Suprapubic skin (tissue), 4 donors: Measurements from ENCODE around the gene OR2A5. TPM values are rescaled to one million over a fixed set of nuclear protein-coding genes. Genes with fewer than 3 reads are reported as not detected.
"Not testable (repeated sequence)": the region's sequence is repeated elsewhere in the genome, so short reads cannot be mapped to it uniquely, and the experiment has no call there.

ENCODE experiments used
- DNase-seq, 2 donors: peaks; one replicate each; pipeline ENCODE4 v3.0.0-alpha.2; 2019; ENCODE audit warnings: low spot score in 2 of 2
- H3K27ac ChIP-seq: fragments of 200-600 bp; sonication (generic); one replicate; pipeline ENCODE4 v1.5.1; 2019
- H3K27me3 ChIP-seq: fragments of 200-600 bp; sonication (generic); one replicate; pipeline ENCODE4 v1.5.1; 2019
- H3K36me3 ChIP-seq: fragments of 200-600 bp; sonication (generic); one replicate; pipeline ENCODE4 v1.5.1; 2019
- H3K4me1 ChIP-seq: fragments of 200-600 bp; sonication (generic); one replicate; pipeline ENCODE4 v1.5.1; 2019
- H3K4me3 ChIP-seq: fragments of 200-600 bp; sonication (generic); one replicate; pipeline ENCODE4 v1.5.1; 2019; ENCODE audit warnings: mild to moderate bottlenecking
- H3K9me3 ChIP-seq: fragments of 200-600 bp; sonication (generic); one replicate; pipeline ENCODE4 v1.5.1; 2019
- CTCF ChIP-seq, 2 donors: fragments of 200-600 bp in 1 of 2; fragments of 450-650 bp in 1 of 2; sonication (generic) in 1 of 2; IDR thresholded peaks; one replicate each; pipeline ENCODE4 v1.5.1; 2016 to 2019; ENCODE audit warnings: antibody characterized with exemption in 2 of 2, mild to moderate bottlenecking in 1 of 2, moderate library complexity in 1 of 2
- EP300 ChIP-seq: sonication (generic); formaldehyde crosslinking; IDR thresholded peaks from one replicate; pipeline ENCODE4 v1.6.1; 2017; ENCODE audit warnings: antibody characterized with exemption
- POLR2A ChIP-seq, 2 donors: fragments of 450-650 bp; IDR thresholded peaks; one replicate each; pipeline ENCODE4 v1.6.1; 2017; ENCODE audit warnings: antibody characterized with exemption in 2 of 2, mild to moderate bottlenecking in 2 of 2, moderate library complexity in 2 of 2
- POLR2AphosphoS5 ChIP-seq, 3 donors: sonication (generic); formaldehyde crosslinking; IDR thresholded peaks; one replicate each; pipeline ENCODE4 v1.6.1; 2017; ENCODE audit warnings: antibody characterized with exemption in 3 of 3
- WGBS: methylation state at CpG from one replicate; pipeline ENCODE4 v1.1.5; 2018; 5-methylcytosine and 5-hydroxymethylcytosine counted together
- total RNA-seq, 4 donors: library from RNA; depleted of rRNA; stranded (reverse); fragments of >200 nt; gene quantifications; one replicate each; pipeline ENCODE4 v1.1.0, GENCODE V29; 2016

Gene OR2A5
- total RNA-seq, 4 donors from 2014 or later, result not detected

GRCh38 chr7:144049491-144049890 lies 743 bp downstream of the OR2A5 start:
- H3K4me3 ChIP-seq, result no peak overlapping the region
- no peaks in the 10 kb centered on the region for H3K27me3 ChIP-seq
- H3K36me3 ChIP-seq, result no peaks in the 10 kb centered on the region
- no peaks in the 10 kb centered on the region for H3K9me3 ChIP-seq
- no peak overlapping the region for H3K27ac ChIP-seq
- no peak for TF ChIP-seq POLR2AphosphoS5 (IDR thresholded peaks at IDR 0.05)
- no peak for TF ChIP-seq CTCF (IDR thresholded peaks at IDR 0.05)
- TF ChIP-seq POLR2A (IDR thresholded peaks at IDR 0.05), result no peak
- no peak for TF ChIP-seq EP300
- no peaks in the 10 kb centered on the region for H3K4me1 ChIP-seq
- no peak for DNase-seq
- 58% methylated on average over 2 of the region's 2 CpGs for WGBS

GRCh38 chr7:144050093-144050492 lies 1.3 kb downstream of the OR2A5 start:
- Histone ChIP-seq H3K27ac (no peak overlapping the region), H3K4me3 (no peak overlapping the region), H3K27me3 (no peaks in the 10 kb centered on the region), H3K9me3 (no peaks in the 10 kb centered on the region), H3K36me3 (no peaks in the 10 kb centered on the region), H3K4me1 (no peaks in the 10 kb centered on the region)
- TF ChIP-seq CTCF (IDR thresholded peaks at IDR 0.05), result no peak
- TF ChIP-seq EP300, result no peak
- TF ChIP-seq POLR2AphosphoS5 (IDR thresholded peaks at IDR 0.05), result no peak
- no peak for TF ChIP-seq POLR2A (IDR thresholded peaks at IDR 0.05)
- no peak for DNase-seq
- WGBS, result 62% methylated on average over 3 of the region's 3 CpGs

- H3K9me3 ChIP-seq, H3K4me3 ChIP-seq, H3K27me3 ChIP-seq, H3K36me3 ChIP-seq, H3K27ac ChIP-seq, DNase-seq, H3K4me1 ChIP-seq: not testable (repeated sequence)
- WGBS, result 94% methylated on average over 8 of the region's 8 CpGs
Observed at GRCh38 chr7:144050884-144051283, 2.1 kb downstream of the OR2A5 start.

GRCh38 chr7:144057954-144058353 lies 9.2 kb downstream of the OR2A5 start:
- H3K9me3 ChIP-seq, result no peaks in the 10 kb centered on the region
- no peak overlapping the region for H3K4me3 ChIP-seq
- no peak for TF ChIP-seq EP300
- TF ChIP-seq POLR2AphosphoS5 (IDR thresholded peaks at IDR 0.05), result no peak
- no peak for TF ChIP-seq POLR2A (IDR thresholded peaks at IDR 0.05)
- TF ChIP-seq CTCF (IDR thresholded peaks at IDR 0.05), result no peak
- H3K4me1 ChIP-seq, result no peaks in the 10 kb centered on the region
- H3K27ac ChIP-seq, result no peak overlapping the region
- H3K36me3 ChIP-seq, result no peaks in the 10 kb centered on the region
- H3K27me3 ChIP-seq, result no peaks in the 10 kb centered on the region
- DNase-seq, result no peak
- 85% methylated on average over 3 of the region's 3 CpGs for WGBS

GRCh38 chr7:144063710-144064109 lies 15.0 kb downstream of the OR2A5 start:
- no peak for TF ChIP-seq POLR2A (IDR thresholded peaks at IDR 0.05)
- TF ChIP-seq POLR2AphosphoS5 (IDR thresholded peaks at IDR 0.05), result no peak
- no peak for TF ChIP-seq CTCF (IDR thresholded peaks at IDR 0.05)
- TF ChIP-seq EP300, result no peak
- H3K4me1 ChIP-seq, result no peaks in the 10 kb centered on the region
- DNase-seq, result no peak
- WGBS, result 43% methylated on average over 3 of the region's 3 CpGs
- H3K27me3 ChIP-seq, result no peaks in the 10 kb centered on the region
- H3K4me3 ChIP-seq, result no peak overlapping the region
- H3K27ac ChIP-seq, result no peak overlapping the region
- H3K9me3 ChIP-seq, result no peaks in the 10 kb centered on the region
- H3K36me3 ChIP-seq, result no peaks in the 10 kb centered on the region

- 78% methylated on average over 1 of the region's 1 CpG for WGBS
- DNase-seq, result no peak
- H3K36me3 ChIP-seq, result no peaks in the 10 kb centered on the region
- TF ChIP-seq POLR2A (IDR thresholded peaks at IDR 0.05), result no peak
- no peak for TF ChIP-seq POLR2AphosphoS5 (IDR thresholded peaks at IDR 0.05)
- no peak for TF ChIP-seq CTCF (IDR thresholded peaks at IDR 0.05)
- no peak for TF ChIP-seq EP300
- H3K9me3 ChIP-seq, result no peaks in the 10 kb centered on the region
- no peaks in the 10 kb centered on the region for H3K4me1 ChIP-seq
- H3K27ac ChIP-seq, result no peak within 1 kb of the TSS
- no peaks in the 10 kb centered on the region for H3K27me3 ChIP-seq
- H3K4me3 ChIP-seq, result no peak within 1 kb of the TSS
Observed at GRCh38 chr7:144069511-144069910, 20.8 kb downstream of the OR2A5 start, which contains the start of gene OR2A25. OR2A25 (plus strand) TSS chr7:144069811; CDS start chr7:144074220, 4,409 bp downstream.
